ENCODE data around the gene METTL25B.

Gene METTL25B

GRCh38 chr1:156727926-156728598 is at the start of gene METTL25B:
Gene METTL25B, plus strand, starts transcription at chr1:156728469. Its CDS starts 636 bp downstream, at chr1:156729105.
- DNase-seq = peak; percentile 93

DNA sequence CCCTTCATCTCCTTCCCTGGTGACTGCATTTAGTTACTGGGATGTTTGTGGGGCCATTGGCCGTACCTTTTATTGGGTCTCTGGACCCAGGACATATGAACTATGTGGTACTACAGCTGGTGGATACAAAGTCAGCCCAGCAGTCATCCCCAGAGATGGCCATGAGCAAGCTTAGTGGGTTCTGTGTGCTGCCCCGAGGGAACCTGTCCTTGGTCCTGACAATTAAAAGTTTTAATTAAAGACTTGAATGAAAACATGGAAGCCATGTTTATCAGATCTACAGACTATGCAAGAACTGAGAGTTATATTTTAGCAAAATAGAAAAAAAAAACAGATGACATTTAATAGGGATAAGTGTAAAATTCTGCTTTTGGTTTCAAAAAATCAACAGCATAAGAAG is 48.2 kb upstream of the METTL25B start:
- DNase-seq = no peak

GRCh38 chr1:156681196-156681960 is 46.9 kb upstream of the METTL25B start:
- DNase-seq = no peak

- no peak for DNase-seq
These were observed 45.9 kb upstream of the METTL25B start for GRCh38 chr1:156682166-156682890.

DNA sequence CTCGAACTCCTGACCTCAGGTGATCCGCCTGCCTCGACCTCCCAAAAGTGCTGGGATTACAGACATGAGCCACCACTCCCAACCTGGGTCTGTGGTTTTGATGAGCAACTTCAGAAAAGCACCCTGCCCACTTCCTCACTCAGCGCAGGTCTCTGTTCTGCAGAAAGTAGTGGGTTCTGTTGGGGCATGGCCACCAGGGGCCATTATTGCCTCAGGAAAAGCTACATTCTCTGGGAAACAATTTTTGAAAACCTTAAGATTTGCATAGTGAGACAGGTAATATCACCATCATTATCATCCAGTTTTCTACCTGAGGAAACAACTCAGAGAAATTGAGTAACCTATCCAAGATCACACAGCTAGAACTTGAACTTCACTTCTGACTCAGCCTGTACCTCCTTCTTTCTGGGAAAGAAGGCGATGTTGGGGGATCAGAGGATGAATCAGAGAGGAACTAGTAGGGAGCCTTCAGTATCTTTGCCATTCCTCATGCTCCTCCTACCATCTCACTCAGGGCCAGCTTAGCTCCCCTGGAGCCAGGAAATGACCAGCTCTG is 44.0 kb upstream of the METTL25B start:
- no peak for DNase-seq

- DNase-seq = peak; percentile 93
These were observed 39.0 kb upstream of the METTL25B start for GRCh38 chr1:156689035-156689952.

DNA sequence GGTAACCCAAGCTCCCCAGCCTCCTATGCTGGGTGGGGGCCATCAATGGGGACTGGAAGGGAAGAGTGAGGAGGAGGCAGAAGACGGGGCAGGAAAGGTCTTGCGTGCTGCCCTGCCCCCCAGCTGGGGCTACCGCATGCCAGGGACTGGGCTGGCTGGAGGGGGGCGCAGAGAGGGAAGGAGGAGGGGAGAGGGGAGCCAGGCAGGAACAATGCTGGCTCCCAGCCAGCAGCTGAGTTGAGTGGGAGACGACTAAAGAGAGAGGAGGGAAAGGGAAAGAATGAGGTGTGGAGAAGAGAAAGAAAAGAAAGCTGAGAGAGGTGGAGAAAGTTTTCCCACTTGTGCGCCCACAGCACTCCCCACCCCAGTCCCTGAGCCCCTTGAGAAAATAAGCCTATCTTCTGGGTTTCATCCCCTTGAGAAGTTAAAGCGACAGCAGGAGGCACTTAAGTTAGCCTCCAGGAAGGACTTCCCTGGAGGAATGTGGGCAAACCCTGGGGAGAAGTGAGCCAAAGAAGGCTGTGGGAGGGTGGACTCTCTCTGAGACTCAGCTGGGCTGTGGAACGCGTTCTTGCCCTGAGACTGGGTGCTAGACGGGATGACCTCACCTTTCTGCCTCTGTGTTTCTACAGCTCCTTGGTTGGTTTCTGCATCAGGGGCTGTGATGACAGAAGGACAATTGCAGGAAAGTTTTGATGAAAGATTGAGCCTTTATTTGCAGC is 38.2 kb upstream of the METTL25B start:
- no peak for DNase-seq

GRCh38 chr1:156690675-156691036 is 37.6 kb upstream of the METTL25B start:
- DNase-seq = no peak

DNA sequence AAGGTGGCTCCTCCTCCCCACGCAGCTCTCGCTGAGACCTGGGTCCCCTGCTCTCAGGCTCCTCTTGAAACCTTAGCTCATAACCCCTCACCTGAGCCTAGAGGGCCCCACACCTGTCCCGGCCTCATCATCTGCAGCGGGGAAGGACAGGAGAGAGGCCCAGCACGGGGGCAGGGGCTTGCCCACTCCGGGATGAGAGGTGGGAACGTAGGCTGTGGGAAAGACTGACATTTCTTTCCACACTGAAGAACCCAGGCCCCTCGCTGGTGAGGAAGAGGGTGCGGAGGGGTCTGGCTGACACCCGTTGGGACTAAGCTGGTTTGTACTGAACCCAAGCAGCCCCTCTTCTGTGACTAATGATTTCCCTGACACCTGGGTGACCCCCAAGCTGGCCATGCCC is 37.1 kb upstream of the METTL25B start:
- no peak for DNase-seq

DNA sequence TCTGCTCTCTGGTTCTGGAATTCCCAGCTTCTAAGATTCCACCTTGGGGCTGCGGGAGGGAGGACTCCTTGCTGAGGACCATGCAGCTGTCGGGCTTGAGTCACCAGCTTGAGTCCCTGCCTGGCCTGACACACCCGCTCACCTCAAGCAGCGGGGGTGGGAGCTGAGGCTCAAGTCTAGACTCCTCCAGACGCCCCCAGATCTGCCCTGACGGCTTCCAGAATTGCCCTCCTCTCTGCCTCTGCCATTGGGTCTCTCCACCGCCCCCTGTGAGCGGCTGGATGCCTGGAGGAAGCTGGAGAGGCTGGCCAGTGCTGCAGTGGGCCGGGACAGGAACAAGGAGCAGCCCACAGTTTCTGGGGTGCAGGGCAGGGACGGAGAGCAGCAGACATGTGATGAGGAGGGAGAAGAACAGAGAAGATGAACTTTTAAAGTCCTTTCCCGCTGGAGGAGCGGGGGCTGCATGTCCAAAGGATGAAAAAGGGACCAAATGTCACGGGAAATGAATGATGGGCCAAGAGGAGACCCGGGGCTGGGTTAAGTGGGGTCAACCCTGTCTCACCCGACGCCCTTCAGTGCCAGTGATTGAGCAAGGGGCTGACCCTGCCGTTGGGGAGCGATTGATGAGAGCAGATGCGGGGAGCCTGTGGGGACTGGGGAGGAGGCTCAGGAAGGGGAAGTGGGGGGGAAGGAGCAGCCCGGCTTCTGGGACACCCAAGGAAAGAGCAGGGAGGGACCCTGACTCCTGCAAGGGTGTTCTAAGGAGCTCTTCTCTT is 36.4 kb upstream of the METTL25B start:
- no peak for DNase-seq

GRCh38 chr1:156692441-156692924 is 35.8 kb upstream of the METTL25B start:
- no peak for DNase-seq

GRCh38 chr1:156692925-156693847 is 35.1 kb upstream of the METTL25B start:
- peak; percentile 57 for DNase-seq

GRCh38 chr1:156693848-156694689 is 34.2 kb upstream of the METTL25B start:
- no peak for DNase-seq

DNA sequence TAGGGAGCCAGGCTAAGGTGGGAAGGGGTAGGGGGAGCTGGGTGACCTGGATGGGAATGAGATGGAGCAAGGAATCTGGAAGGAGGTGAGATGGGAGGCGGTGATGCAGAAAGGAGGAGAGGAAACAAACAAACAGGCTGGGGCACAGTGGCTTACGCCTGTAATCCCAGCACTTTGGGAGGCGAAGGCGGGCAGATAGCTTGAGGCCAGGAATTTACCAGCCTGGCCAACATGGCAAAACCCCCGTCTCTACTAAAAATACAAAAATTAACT is 33.6 kb upstream of the METTL25B start:
- no peak for DNase-seq

GRCh38 chr1:156696755-156697154 is 31.5 kb upstream of the METTL25B start:
- DNase-seq = no peak

- DNase-seq = no peak
These were observed 30.8 kb upstream of the METTL25B start for GRCh38 chr1:156697481-156697880.

DNA sequence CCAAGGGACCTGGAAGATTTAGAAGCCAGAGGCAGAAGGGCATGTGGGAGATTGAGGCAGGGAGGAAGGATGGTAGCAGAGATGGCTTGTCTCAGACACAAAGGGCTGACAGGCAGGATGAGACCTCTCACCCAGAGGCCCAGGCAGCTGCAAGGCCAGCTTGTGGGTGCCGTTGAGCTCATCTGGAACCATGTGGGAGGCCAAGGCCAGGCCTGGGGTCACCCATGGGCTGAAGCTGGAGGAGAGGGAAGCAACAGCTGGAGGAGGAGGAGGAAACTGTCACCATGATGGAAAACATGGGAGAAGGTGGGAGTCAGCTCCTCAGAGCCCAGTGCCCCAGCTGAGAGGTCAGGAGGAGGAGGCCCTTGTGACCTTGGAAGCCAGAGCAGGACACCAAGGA is 29.3 kb upstream of the METTL25B start:
- DNase-seq = no peak

GRCh38 chr1:156700736-156701531 is 27.3 kb upstream of the METTL25B start:
- DNase-seq = no peak

All from hematopoietic multipotent progenitor cell treated with erythropoietin and hydrocortisone succinate and interleukin-3 and kit ligand, for 6 days (in vitro differentiated cells).